ENCODE data around the gene TMEM258. TPM values are rescaled to one million over a fixed set of nuclear protein-coding genes. Genes with fewer than 3 reads are reported as not detected.

The TMEM258 gene
- total RNA-seq, 2 donors from 2014 or later = 8.6 to 29.1 TPM

DNA sequence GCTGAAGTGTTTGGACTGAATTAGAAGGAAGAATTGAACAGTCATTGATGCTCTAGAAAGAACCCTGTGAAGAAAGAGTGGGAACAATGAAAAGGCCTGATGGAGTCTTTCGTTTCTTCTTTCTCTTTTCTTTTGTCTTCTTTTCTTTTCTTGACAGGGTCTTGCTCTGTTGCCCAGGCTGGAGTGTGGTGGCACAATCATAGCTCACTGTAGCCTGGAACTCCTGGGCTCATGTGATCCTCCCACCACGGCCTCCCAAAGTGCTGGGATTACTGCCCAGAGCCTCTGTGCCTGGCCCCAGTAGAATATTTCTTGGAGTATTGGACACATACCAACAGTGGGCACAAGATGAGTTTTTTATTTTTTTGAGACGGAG lies 1.4 kb upstream of the TMEM258 start:
- Histone ChIP-seq H3K27me3 (no peaks in the 10 kb centered on the region), H3K4me1 (peaks cover 35% of the 10 kb centered on the region), H3K4me3 (no peak overlapping the region), H3K27ac (no peak overlapping the region), H3K9me3 (no peaks in the 10 kb centered on the region), H3K36me3 (replicated peaks in 1 of 2; ENCODE audit: insufficient read depth in 1 of 2, low read depth in 2 of 2) (peaks cover 0 to 16% of the 10 kb centered on the region in 2 donors)
- no peak for ATAC-seq
- 62 to 71% methylated on average over 3 of the region's 3 CpGs for WGBS, 2 donors
- no peak for DNase-seq
- TF ChIP-seq, protein P1, sequence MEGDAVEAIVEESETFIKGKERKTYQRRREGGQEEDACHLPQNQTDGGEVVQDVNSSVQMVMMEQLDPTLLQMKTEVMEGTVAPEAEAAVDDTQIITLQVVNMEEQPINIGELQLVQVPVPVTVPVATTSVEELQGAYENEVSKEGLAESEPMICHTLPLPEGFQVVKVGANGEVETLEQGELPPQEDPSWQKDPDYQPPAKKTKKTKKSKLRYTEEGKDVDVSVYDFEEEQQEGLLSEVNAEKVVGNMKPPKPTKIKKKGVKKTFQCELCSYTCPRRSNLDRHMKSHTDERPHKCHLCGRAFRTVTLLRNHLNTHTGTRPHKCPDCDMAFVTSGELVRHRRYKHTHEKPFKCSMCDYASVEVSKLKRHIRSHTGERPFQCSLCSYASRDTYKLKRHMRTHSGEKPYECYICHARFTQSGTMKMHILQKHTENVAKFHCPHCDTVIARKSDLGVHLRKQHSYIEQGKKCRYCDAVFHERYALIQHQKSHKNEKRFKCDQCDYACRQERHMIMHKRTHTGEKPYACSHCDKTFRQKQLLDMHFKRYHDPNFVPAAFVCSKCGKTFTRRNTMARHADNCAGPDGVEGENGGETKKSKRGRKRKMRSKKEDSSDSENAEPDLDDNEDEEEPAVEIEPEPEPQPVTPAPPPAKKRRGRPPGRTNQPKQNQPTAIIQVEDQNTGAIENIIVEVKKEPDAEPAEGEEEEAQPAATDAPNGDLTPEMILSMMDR (IDR thresholded peaks at IDR 0.05) = no peak
- TF ChIP-seq POLR2A (IDR thresholded peaks at IDR 0.05) = no peak
- intact Hi-C loops (cut with DNase I) = no loop called here

DNA sequence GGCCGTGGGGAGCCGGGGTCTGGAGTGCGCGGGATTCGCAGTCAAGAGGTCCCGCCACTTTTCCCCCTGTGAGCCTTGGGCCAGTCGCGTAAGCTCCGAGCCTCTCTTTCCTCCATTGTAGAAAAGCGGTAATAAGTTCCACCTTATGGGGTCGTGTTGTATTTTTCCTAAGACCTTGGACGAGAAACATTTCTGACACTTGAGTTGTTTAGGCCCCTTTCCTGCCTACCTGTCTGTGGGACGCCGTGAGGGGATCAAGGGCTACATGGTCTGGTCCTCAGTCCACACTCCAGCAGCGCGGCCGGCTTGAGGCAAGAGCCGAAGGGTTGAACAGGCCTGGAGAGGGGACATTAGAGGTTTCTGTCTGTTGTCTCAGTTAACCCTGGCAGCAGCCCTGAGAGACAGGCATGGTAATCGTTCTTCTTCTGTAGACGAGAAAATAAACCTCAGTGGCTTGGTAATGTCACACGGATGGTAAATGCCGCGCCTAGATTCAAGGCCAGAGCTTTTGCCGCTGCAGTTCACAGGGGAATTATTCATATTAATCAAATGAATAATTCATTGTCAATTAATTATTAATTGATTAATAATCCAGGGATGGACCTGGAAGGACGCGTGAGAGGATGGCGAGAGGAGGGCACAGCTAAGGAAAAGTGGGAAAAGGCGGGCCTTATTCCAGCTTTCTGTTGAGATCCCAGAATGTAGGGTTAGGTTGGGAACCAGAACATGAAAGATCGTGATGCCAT lies 857 bp upstream of the TMEM258 start:
- peaks cover 0 to 20% of the 10 kb centered on the region in 2 donors for H3K36me3 ChIP-seq (replicated peaks in 1 of 2; ENCODE audit: insufficient read depth in 1 of 2, low read depth in 2 of 2)
- H3K4me1 ChIP-seq = peaks cover 35% of the 10 kb centered on the region
- H3K27ac ChIP-seq = peak overlapping the region; percentile 88 to 97 (median 96)
- H3K27me3 ChIP-seq = no peaks in the 10 kb centered on the region
- intact Hi-C loops (cut with DNase I) = no loop called here
- ATAC-seq (no peak), DNase-seq (peak in 1 of 4 donors; percentile 18)
- 2 to 3% methylated on average over 28 to 29 of the region's 29 CpGs for WGBS, 2 donors
- H3K9me3 ChIP-seq = no peaks in the 10 kb centered on the region
- H3K4me3 ChIP-seq = peak overlapping the region; percentile 53 to 86
- TF ChIP-seq POLR2A (IDR thresholded peaks at IDR 0.05) = no peak
- TF ChIP-seq, protein P1 (IDR thresholded peaks at IDR 0.05) = no peak

DNA sequence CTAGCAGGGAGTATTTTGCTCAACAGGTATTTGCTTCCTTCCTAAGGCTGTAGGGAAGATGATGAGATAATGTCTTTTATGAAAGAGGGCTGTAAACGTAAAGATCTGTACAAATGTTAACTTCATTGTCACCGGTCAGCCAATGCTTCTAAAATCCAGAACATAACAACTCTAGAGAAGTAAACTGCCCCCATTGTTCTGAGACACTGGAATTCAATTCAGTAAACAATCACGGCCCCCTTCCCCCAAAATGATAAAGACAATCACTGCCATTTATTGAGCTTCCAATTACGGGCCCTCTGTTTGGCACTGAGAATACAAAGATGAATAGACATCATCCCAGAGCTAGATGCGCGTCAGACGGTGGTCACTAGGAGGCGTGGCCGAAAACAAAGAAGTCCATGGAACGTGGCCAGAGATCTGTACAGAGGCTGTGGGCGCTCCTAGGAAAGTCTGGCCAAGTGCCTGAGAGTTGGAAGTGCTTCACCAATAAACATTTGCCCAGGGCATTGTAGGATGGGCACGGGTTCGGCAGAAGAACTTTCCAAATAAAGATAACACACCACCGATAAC lies 576 bp downstream of the TMEM258 start:
- TF ChIP-seq POLR2A (IDR thresholded peaks at IDR 0.05) = no peak
- TF ChIP-seq, protein P1 (IDR thresholded peaks at IDR 0.05) = no peak
- DNase-seq (peak; percentile 71 to 80 (median 78)), ATAC-seq (peak; percentile 65)
- WGBS, 2 donors = 1 to 3% methylated on average over 14 of the region's 14 CpGs
- peaks cover 27% of the 10 kb centered on the region for H3K4me1 ChIP-seq
- H3K9me3 ChIP-seq = no peaks in the 10 kb centered on the region
- H3K27ac ChIP-seq = peak overlapping the region; percentile 88 to 97 (median 96)
- H3K27me3 ChIP-seq = no peaks in the 10 kb centered on the region
- H3K4me3 ChIP-seq = peak overlapping the region; percentile 53 to 86
- intact Hi-C loops (cut with DNase I) = no loop called here
- peaks cover 0 to 30% of the 10 kb centered on the region in 2 donors for H3K36me3 ChIP-seq (replicated peaks in 1 of 2; ENCODE audit: insufficient read depth in 1 of 2, low read depth in 2 of 2)

DNA sequence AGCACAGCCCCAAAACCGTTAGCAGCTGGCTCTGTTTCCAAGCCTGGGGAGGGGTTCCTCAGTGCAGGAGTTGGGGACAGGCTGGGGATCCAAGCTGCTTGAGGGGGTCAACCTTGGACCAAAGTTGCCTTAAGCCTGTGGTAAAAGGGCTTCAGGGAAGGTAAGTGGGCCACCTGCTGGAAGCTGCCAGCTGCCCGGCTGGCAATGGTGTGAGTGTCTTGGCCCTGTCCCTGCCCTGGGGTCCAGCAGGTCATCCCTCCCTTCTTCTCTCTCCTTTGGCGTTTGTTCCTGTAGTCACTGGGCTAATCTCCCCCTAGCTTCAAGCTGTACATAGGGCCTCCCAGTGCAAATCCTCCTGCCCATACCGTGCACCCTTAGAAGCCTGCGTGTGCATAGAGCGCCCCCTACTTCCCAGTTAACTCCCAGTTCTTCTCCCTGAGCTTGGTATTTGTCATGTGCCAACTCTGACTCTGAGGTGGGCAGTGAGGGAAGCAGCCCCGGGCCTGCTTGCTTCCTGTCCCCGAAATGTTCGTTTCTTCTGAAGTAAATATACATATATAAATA lies 4.4 kb downstream of the TMEM258 start:
- TF ChIP-seq, protein P1 (IDR thresholded peaks at IDR 0.05) = peak; percentile 19 to 79 (median 65)
- no peak for TF ChIP-seq POLR2A (IDR thresholded peaks at IDR 0.05)
- Histone ChIP-seq H3K36me3 (replicated peaks in 1 of 2; ENCODE audit: insufficient read depth in 1 of 2, low read depth in 2 of 2) (peaks cover 0 to 49% of the 10 kb centered on the region in 2 donors), H3K9me3 (no peaks in the 10 kb centered on the region), H3K4me3 (no peak overlapping the region), H3K27me3 (no peaks in the 10 kb centered on the region), H3K27ac (peak overlapping the region in 1 of 4 donors; percentile 30), H3K4me1 (peaks cover 17% of the 10 kb centered on the region)
- no peak for ATAC-seq
- peak; percentile 61 to 69 (median 68) for DNase-seq
- WGBS, 2 donors = 27 to 40% methylated on average over 9 of the region's 9 CpGs
- intact Hi-C loops (cut with DNase I) = no loop called here

Measured in body of pancreas (tissue), 4 donors.